Endothelial cell of umbilical vein (primary cell): ENCODE data around the gene NCL. TPM values are rescaled to one million over a fixed set of nuclear protein-coding genes. Genes with fewer than 3 reads are reported as not detected.

Experiments
- BruUV-seq: library from RNA; stranded (reverse); fragments of 400-500 nt; replicated peaks from 2 replicates; lab custom pipeline; 2021; lab: Mats Ljungman, UMichigan
- CTCF ChIA-PET: fragments of 300-600, 350-600 bp; sonication (Branson Sonifier 250); formaldehyde crosslinking; loops from one replicate; lab custom pipeline; 2021; ENCODE audit warnings: antibody characterized with exemption, inconsistent platforms; lab: Charles Lee
- POLR2A ChIA-PET: fragments of 300-600, 350-600 bp; sonication (Branson Sonifier 250); formaldehyde crosslinking; loops from one replicate; lab custom pipeline; 2021; ENCODE audit warnings: antibody characterized with exemption, inconsistent platforms; lab: Charles Lee
- DNase-seq: peaks from one replicate; pipeline ENCODE4 v3.0.0-alpha.2; 2011; ENCODE audit warnings: low read depth, low spot score
- FAIRE-seq: peaks from 2 replicates; lab custom pipeline; 2011; peaks lifted over from hg19 to GRCh38; lab: Jason Lieb, UNC
- H2AFZ ChIP-seq: 2 replicates; pipeline ENCODE4 v1.6.0; 2012; ENCODE audit warnings: low read depth, low read length, control low read depth, inconsistent platforms
- H3K27ac ChIP-seq: 2 replicates; pipeline ENCODE4 v1.5.1; 2011; ENCODE audit warnings: low read depth, mild to moderate bottlenecking, control low read depth, low read length, moderate library complexity; ENCODE audit not compliant: insufficient read depth
- H3K27me3 ChIP-seq, 2 experiments: 2 replicates each; pipeline versions ENCODE4 v1.6.0 to v1.6.1; 2011; ENCODE audit warnings: low read length in 2 of 2, mixed read lengths in 1 of 2; ENCODE audit not compliant: control insufficient read depth in 2 of 2, insufficient read depth in 2 of 2
- H3K36me3 ChIP-seq, 2 experiments: 2 replicates in 1 of 2; 3 replicates in 1 of 2; pipeline ENCODE4 v1.5.1; 2011; ENCODE audit warnings: low read length in 2 of 2, mild to moderate bottlenecking in 1 of 2, moderate library complexity in 1 of 2; ENCODE audit not compliant: control insufficient read depth in 2 of 2, insufficient read depth in 2 of 2; ENCODE audit errors: extremely low read depth in 1 of 2
- H3K4me1 ChIP-seq: 3 replicates; pipeline ENCODE4 v1.5.1; 2011; ENCODE audit warnings: mild to moderate bottlenecking, low read length; ENCODE audit not compliant: control insufficient read depth, insufficient read depth; ENCODE audit errors: extremely low read depth
- H3K4me2 ChIP-seq: 2 replicates; pipeline ENCODE4 v1.6.1; 2011; ENCODE audit warnings: low read length, control low read depth, mixed read lengths; ENCODE audit not compliant: insufficient read depth
- H3K4me3 ChIP-seq, 3 experiments: fragments of 200-600 bp in 1 of 3; sonication (generic), shearing (Covaris generic) in 1 of 3; replicated peaks in 1 of 3; 2 replicates each; pipeline ENCODE4 v1.5.1; 2011 to 2016; ENCODE audit warnings: control low read depth in 3 of 3, low read length in 3 of 3, mild to moderate bottlenecking in 2 of 3, inconsistent platforms in 1 of 3, low read depth in 1 of 3, moderate library complexity in 1 of 3; ENCODE audit not compliant: insufficient read depth in 1 of 3
- H3K79me2 ChIP-seq: 2 replicates; pipeline ENCODE4 v1.6.0; 2012; ENCODE audit warnings: low read length, inconsistent platforms; ENCODE audit not compliant: control insufficient read depth, insufficient read depth
- H3K9ac ChIP-seq: replicated peaks from 2 replicates; pipeline ENCODE3; 2011; ENCODE audit warnings: low read length, control low read depth; ENCODE audit not compliant: insufficient read depth; ENCODE audit errors: extremely low read depth
- H3K9me1 ChIP-seq: replicated peaks from 3 replicates; pipeline ENCODE4 v1.6.0; 2011; ENCODE audit warnings: mild to moderate bottlenecking, low read length; ENCODE audit not compliant: control insufficient read depth, insufficient read depth; ENCODE audit errors: extremely low read depth
- H3K9me3 ChIP-seq: replicated peaks from 2 replicates; pipeline ENCODE4 v1.5.1; 2012; ENCODE audit warnings: low read length, inconsistent platforms; ENCODE audit not compliant: control insufficient read depth, insufficient read depth
- H4K20me1 ChIP-seq: replicated peaks from 2 replicates; pipeline ENCODE3; 2011; ENCODE audit warnings: mild to moderate bottlenecking, low read length; ENCODE audit not compliant: control insufficient read depth, insufficient read depth; ENCODE audit errors: extremely low read depth
- EZH2 ChIP-seq: IDR thresholded peaks from 2 replicates; pipeline ENCODE4 v1.6.1; 2012; ENCODE audit warnings: borderline replicate concordance, low read depth, mild to moderate bottlenecking, moderate library complexity, low read length, inconsistent platforms; ENCODE audit not compliant: severe bottlenecking
- FOS ChIP-seq: IDR thresholded peaks from 2 replicates; pipeline ENCODE4 v1.6.1; 2011; ENCODE audit warnings: mild to moderate bottlenecking, low read length, moderate library complexity, borderline replicate concordance; ENCODE audit not compliant: insufficient read depth
- GATA2 ChIP-seq: IDR thresholded peaks from 2 replicates; pipeline ENCODE4 v1.7.0; 2011; ENCODE audit warnings: low read depth, mild to moderate bottlenecking, moderate library complexity, mixed read lengths, low read length; ENCODE audit not compliant: insufficient read length, insufficient read depth
- JUN ChIP-seq: IDR thresholded peaks from 2 replicates; pipeline ENCODE4 v1.6.1; 2011; ENCODE audit warnings: borderline replicate concordance, low read depth; ENCODE audit not compliant: insufficient read length, insufficient read depth
- MYC ChIP-seq: IDR thresholded peaks from one replicate; pipeline ENCODE4 v1.6.1; 2011; ENCODE audit warnings: mild to moderate bottlenecking, low read depth, low read length
- POLR2A ChIP-seq: IDR thresholded peaks from 2 replicates; pipeline ENCODE4 v1.6.1; 2012; ENCODE audit warnings: low read depth, mild to moderate bottlenecking, control low read depth, low read length
- POLR2AphosphoS5 ChIP-seq: IDR thresholded peaks from 2 replicates; pipeline ENCODE4 v1.6.1; 2012; ENCODE audit warnings: low read depth, mild to moderate bottlenecking, control low read depth, low read length, moderate library complexity; ENCODE audit not compliant: insufficient read depth
- dilution Hi-C: fragments of 300-500 bp; cut with MboI; formaldehyde crosslinking; loops from one replicate; pipeline ENCODE4 v1.15.0; 2019; ENCODE audit warnings: low sequenced_read_pairs; ENCODE audit not compliant: extremely low pct_ligation_motif_present
- intact Hi-C: fragments of 100-400 bp; cut with micrococcal nuclease; formaldehyde crosslinking; loops from one replicate; pipeline ENCODE4 v1.10.0; 2022
- polyA plus RNA-seq, 4 experiments: library from polyadenylated mRNA; depleted of rRNA in 3 of 4; stranded (reverse) in 3 of 4; unstranded in 1 of 4; fragments of >200 nt; gene quantifications; 2 replicates each; pipeline versions ENCODE4 v1.2.1 to v1.2.3, GENCODE V29; 2011 to 2012; ENCODE audit warnings: missing spikeins in 1 of 4
- total RNA-seq: library from RNA; stranded (reverse); gene quantifications from 2 replicates; pipeline ENCODE4 v1.2.3, GENCODE V29; 2021
- TF ChIP-seq, protein P1 (sequence below): IDR thresholded peaks from 2 replicates; pipeline ENCODE4 v1.6.1; 2011; ENCODE audit not compliant: insufficient read depth, insufficient read length
- TF ChIP-seq, protein P2 (sequence below), 2 donors: IDR thresholded peaks; 1 replicate in 1 of 2; 2 replicates in 1 of 2; pipeline ENCODE4 v1.5.1; 2011; ENCODE audit warnings: low read length in 2 of 2, mild to moderate bottlenecking in 2 of 2, moderate library complexity in 2 of 2, control low read depth in 1 of 2, inconsistent platforms in 1 of 2, low read depth in 1 of 2; ENCODE audit not compliant: insufficient read depth in 1 of 2; ENCODE audit errors: extremely low read depth in 1 of 2

The NCL gene
- total and polyA plus RNA-seq, 2 donors (not counting 3 experiments of a cell fraction or from before 2014, with no cell fraction given), result 35.3 to 708 TPM

DNA sequence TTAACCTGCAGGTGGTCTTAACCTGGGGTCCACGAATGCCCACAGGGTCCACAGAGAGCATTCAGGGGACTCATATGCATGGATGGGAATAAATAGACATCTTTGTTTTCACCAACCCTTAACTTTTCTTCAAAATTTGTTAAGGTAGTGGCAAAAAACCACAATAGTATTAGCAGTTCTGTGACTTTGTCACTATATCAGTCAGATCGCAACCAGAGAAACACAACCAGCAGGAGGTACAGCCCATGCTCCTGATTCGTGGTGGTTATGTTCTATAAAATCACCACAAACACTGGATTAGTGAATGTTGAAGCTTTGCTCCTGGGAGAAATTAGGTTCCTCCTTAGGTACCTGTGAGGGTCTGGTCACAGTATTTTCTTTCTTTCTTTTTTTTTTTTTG is 37.2 kb downstream of the NCL start:
- Histone ChIP-seq H3K4me3 (no peak overlapping the region), H3K9ac (no peak overlapping the region), H3K27me3 (peaks cover 2 to 3% of the 10 kb centered on the region in 2 experiments), H3K4me1 (no peaks in the 10 kb centered on the region), H4K20me1 (no peaks in the 10 kb centered on the region), H3K36me3 (no peaks in the 10 kb centered on the region), H3K9me1 (no peaks in the 10 kb centered on the region), H3K9me3 (no peaks in the 10 kb centered on the region), H3K79me2 (no peaks in the 10 kb centered on the region), H3K4me2 (no peak overlapping the region), H3K27ac (no peak overlapping the region), H2AFZ (no peak overlapping the region)
- DNase-seq (no peak), FAIRE-seq (no peak)
- BruUV-seq, result no TSS peak
- intact Hi-C loops, result no loop called here
- CTCF ChIA-PET, result no interaction called here
- POLR2A ChIA-PET, result no interaction called here
- dilution Hi-C loops, result no loop called here
- TF ChIP-seq EZH2 (no peak), GATA2 (no peak), POLR2AphosphoS5 (no peak), MYC (no peak), JUN (no peak), POLR2A (no peak), FOS (no peak)
- TF ChIP-seq, protein P1, sequence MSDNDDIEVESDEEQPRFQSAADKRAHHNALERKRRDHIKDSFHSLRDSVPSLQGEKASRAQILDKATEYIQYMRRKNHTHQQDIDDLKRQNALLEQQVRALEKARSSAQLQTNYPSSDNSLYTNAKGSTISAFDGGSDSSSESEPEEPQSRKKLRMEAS, result no peak
- TF ChIP-seq, protein P2, sequence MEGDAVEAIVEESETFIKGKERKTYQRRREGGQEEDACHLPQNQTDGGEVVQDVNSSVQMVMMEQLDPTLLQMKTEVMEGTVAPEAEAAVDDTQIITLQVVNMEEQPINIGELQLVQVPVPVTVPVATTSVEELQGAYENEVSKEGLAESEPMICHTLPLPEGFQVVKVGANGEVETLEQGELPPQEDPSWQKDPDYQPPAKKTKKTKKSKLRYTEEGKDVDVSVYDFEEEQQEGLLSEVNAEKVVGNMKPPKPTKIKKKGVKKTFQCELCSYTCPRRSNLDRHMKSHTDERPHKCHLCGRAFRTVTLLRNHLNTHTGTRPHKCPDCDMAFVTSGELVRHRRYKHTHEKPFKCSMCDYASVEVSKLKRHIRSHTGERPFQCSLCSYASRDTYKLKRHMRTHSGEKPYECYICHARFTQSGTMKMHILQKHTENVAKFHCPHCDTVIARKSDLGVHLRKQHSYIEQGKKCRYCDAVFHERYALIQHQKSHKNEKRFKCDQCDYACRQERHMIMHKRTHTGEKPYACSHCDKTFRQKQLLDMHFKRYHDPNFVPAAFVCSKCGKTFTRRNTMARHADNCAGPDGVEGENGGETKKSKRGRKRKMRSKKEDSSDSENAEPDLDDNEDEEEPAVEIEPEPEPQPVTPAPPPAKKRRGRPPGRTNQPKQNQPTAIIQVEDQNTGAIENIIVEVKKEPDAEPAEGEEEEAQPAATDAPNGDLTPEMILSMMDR (IDR thresholded peaks at IDR 0.05; ENCODE audit: extremely low read depth in 1 of 2, insufficient read depth in 1 of 2, low read depth in 1 of 2, low read length in 2 of 2), result no peak
